ENCODE data around the gene USP44. TPM values are rescaled to one million over a fixed set of nuclear protein-coding genes. Genes with fewer than 3 reads are reported as not detected.

USP44 gene
- total RNA-seq, 2 donors from 2014 or later, result 0.54 to 2.5 TPM

DNA sequence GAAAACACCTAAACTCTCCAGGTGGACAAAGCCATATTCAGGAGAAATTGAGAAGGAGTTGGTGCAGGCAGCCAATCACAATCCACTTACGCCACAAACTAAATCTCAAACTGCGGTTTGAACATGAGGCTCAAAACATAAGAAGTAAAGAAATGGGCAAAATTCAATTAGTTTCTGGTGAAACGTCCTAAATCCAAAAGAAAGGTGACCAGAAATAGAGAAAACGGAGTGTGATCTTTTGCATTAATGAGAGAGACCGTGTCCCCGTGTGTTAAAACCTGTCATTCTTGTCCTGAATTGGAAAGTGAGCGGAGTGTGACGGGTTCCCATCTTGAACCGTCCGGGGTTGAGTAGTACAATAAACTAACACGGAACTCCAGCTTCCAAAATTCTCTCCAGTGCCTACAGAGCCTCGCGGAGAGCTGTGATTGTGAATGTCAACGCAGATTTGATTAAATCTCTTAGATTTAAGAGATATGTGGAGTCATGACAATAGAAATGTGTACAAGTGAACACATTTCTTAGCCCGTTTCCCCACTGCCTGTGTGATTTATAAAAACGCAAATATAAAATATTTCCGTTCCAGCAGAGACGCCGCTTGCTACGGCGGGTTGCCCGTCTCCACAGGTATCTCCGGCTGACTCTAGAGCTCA lies 77.9 kb downstream of the USP44 start:
- H3K36me3 ChIP-seq, result peaks cover 16% of the 10 kb centered on the region
- no peaks in the 10 kb centered on the region for H3K9me3 ChIP-seq
- peak overlapping the region; percentile 96 for H3K4me3 ChIP-seq
- H3K27me3 ChIP-seq (replicated peaks; ENCODE audit: insufficient read depth), result no peaks in the 10 kb centered on the region
- ATAC-seq (ENCODE audit: insufficient number of reproducible peaks, low FRiP score, low read depth), result peak; percentile 64
- DNase-seq (ENCODE audit: low spot score), result no peak
- H3K4me1 ChIP-seq (ENCODE audit: control insufficient read depth in 1 of 2, low read depth in 2 of 2), result peaks cover 5 to 38% of the 10 kb centered on the region in 2 donors
- TF ChIP-seq, protein P1, sequence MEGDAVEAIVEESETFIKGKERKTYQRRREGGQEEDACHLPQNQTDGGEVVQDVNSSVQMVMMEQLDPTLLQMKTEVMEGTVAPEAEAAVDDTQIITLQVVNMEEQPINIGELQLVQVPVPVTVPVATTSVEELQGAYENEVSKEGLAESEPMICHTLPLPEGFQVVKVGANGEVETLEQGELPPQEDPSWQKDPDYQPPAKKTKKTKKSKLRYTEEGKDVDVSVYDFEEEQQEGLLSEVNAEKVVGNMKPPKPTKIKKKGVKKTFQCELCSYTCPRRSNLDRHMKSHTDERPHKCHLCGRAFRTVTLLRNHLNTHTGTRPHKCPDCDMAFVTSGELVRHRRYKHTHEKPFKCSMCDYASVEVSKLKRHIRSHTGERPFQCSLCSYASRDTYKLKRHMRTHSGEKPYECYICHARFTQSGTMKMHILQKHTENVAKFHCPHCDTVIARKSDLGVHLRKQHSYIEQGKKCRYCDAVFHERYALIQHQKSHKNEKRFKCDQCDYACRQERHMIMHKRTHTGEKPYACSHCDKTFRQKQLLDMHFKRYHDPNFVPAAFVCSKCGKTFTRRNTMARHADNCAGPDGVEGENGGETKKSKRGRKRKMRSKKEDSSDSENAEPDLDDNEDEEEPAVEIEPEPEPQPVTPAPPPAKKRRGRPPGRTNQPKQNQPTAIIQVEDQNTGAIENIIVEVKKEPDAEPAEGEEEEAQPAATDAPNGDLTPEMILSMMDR (IDR thresholded peaks at IDR 0.05), result no peak
- peak overlapping the region; percentile 88 to 96 for H3K27ac ChIP-seq

DNA sequence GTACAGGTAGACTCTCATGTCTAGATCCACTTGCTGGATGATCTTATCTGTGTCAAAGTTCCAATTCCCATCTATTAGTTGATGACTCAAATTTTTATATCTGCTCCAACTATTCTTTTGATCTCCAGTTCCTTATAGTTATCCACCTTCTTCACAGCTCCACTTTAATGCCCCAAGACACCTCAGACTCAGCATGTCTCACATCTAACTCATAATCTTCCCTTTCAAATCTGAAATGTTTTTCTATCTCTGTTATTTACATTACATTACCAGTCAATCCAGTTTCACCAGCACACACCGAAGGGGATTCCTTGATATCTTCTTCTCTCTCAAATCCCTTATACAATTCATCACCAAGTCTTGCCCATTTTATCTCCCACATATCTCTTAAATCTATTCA lies 81.0 kb downstream of the USP44 start:
- H3K4me3 ChIP-seq, result no peak overlapping the region
- no peaks in the 10 kb centered on the region for H3K36me3 ChIP-seq
- no peaks in the 10 kb centered on the region for H3K9me3 ChIP-seq
- H3K27ac ChIP-seq, result no peak overlapping the region
- DNase-seq (ENCODE audit: low spot score) (no peak), ATAC-seq (ENCODE audit: insufficient number of reproducible peaks, low FRiP score, low read depth) (no peak)
- TF ChIP-seq, protein P1 (IDR thresholded peaks at IDR 0.05), result no peak
- peaks cover 0 to 10% of the 10 kb centered on the region in 2 donors for H3K4me1 ChIP-seq (ENCODE audit: control insufficient read depth in 1 of 2, low read depth in 2 of 2)
- no peaks in the 10 kb centered on the region for H3K27me3 ChIP-seq (replicated peaks; ENCODE audit: insufficient read depth)

Other genes with a start within 250 kb of the USP44 start
- 10 to 100 TPM; 24.5 to 87.6 TPM for gene METAP2, start 77.3 kb downstream of the USP44 start, total RNA-seq
- gene NTN4, start 239.3 kb upstream of the USP44 start, total RNA-seq, result 10 to 100 TPM; 72.3 to 79.2 TPM

Measured in thoracic aorta (tissue), 2 donors.